ENCODE results near the gene PDCD5. TPM values are rescaled to one million over a fixed set of nuclear protein-coding genes. Genes with fewer than 3 reads are reported as not detected.

The PDCD5 gene
- total RNA-seq, 2 donors from 2014 or later = 71.8 to 80.9 TPM

GRCh38 chr19:32599258-32599657, 18.3 kb downstream of the PDCD5 start:
- peak in 1 of 2 donors; percentile 57 for ATAC-seq
- no peak for DNase-seq (ENCODE audit: low spot score)
- H3K27me3 Mint-ChIP-seq = no peaks in the 10 kb centered on the region
- H3K9me3 Mint-ChIP-seq = no peaks in the 10 kb centered on the region
- H3K4me3 Mint-ChIP-seq = no peak overlapping the region
- H3K27ac Mint-ChIP-seq = peak overlapping the region; percentile 14 to 61
- peaks cover 12% of the 10 kb centered on the region for H3K36me3 Mint-ChIP-seq
- peaks cover 5 to 6% of the 10 kb centered on the region in 2 donors for H3K4me1 Mint-ChIP-seq (ENCODE audit: low read depth in 2 of 2)

- Mint-ChIP-seq H3K27me3 (no peaks in the 10 kb centered on the region), H3K27ac (peak overlapping the region; percentile 14 to 61), H3K4me3 (peak overlapping the region; percentile 2), H3K4me1 (ENCODE audit: low read depth in 2 of 2) (peaks cover 5 to 6% of the 10 kb centered on the region in 2 donors), H3K9me3 (no peaks in the 10 kb centered on the region), H3K36me3 (peaks cover 12% of the 10 kb centered on the region)
- peak; percentile 70 for DNase-seq (ENCODE audit: low spot score)
- ATAC-seq = no peak
Measured at GRCh38 chr19:32599736-32600157, 18.8 kb downstream of the PDCD5 start.

DNA sequence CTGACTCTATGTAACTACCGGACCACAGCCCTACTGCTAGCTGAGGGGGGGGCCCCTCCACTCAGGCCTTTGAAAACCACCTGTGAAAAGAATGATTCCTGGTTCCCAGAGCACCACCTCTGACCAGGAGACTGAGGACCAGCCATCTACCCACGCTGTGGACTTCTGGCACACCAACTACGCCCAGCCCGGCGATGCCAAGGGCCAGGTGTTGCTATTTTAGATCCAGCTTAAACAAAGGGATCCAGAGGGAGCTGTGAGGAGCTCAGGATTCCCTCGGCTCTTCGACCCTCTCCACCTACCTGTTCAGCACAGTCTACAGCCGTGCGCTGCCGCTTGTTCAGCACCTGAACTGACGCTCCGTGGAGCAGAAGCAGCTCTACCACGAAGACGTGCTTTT, 23.0 kb downstream of the PDCD5 start:
- no peak overlapping the region for H3K4me3 Mint-ChIP-seq
- no peak for ATAC-seq
- no peak for DNase-seq (ENCODE audit: low spot score)
- peaks cover 5 to 6% of the 10 kb centered on the region in 2 donors for H3K4me1 Mint-ChIP-seq (ENCODE audit: low read depth in 2 of 2)
- no peak overlapping the region for H3K27ac Mint-ChIP-seq
- H3K36me3 Mint-ChIP-seq = peaks cover 7% of the 10 kb centered on the region
- no peaks in the 10 kb centered on the region for H3K27me3 Mint-ChIP-seq
- no peaks in the 10 kb centered on the region for H3K9me3 Mint-ChIP-seq

DNA sequence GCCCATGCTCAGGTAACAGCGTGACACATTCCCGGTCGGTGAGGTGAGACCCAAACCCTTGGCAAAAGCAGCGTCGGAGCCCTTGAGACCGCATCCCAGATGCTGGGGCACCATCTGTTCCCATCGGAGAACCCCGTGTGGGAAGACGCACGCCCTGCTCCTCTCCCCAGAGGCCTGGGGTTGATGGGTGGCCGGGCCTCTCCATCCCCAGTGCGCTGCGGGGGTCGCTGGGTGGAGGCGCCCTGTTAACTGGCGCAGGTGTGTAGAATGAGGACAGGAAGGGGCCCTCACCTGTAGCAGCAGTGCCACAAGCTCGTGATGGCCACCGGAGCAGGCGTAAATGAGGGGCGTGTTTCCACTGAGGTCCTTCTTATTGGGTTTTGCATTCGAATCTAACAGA, 24.6 kb downstream of the PDCD5 start:
- DNase-seq (ENCODE audit: low spot score) (no peak), ATAC-seq (no peak)
- H3K4me3 Mint-ChIP-seq = no peak overlapping the region
- H3K27me3 Mint-ChIP-seq = no peaks in the 10 kb centered on the region
- no peaks in the 10 kb centered on the region for H3K9me3 Mint-ChIP-seq
- peaks cover 5% of the 10 kb centered on the region for H3K36me3 Mint-ChIP-seq
- H3K4me1 Mint-ChIP-seq (ENCODE audit: low read depth in 2 of 2) = peaks cover 0 to 3% of the 10 kb centered on the region in 2 donors
- no peak overlapping the region for H3K27ac Mint-ChIP-seq

DNA sequence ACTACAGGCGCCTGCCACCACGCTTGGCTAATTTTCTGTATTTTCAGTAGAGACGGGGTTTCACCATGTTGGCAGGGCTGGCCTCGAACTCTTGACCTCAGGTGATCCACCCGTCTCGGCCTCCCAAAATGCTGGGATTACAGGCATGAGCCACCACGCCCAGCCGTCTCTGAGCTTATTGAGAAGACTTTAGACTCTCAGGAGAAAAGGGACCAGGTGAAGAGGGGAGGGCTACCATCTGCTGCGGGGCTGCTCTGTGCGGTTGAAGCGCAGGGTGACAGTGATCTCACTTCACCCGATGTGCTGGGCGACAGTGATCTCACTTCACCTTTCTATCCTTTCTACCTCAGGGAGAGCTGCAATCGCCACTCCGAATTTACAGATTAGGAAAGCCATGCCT, 25.3 kb downstream of the PDCD5 start:
- Mint-ChIP-seq H3K9me3 (no peaks in the 10 kb centered on the region), H3K27me3 (no peaks in the 10 kb centered on the region), H3K4me3 (no peak overlapping the region), H3K36me3 (peaks cover 5% of the 10 kb centered on the region), H3K4me1 (ENCODE audit: low read depth in 2 of 2) (peaks cover 0 to 3% of the 10 kb centered on the region in 2 donors), H3K27ac (no peak overlapping the region)
- DNase-seq (ENCODE audit: low spot score) (no peak), ATAC-seq (no peak)

- Mint-ChIP-seq H3K4me3 (no peak overlapping the region), H3K9me3 (no peaks in the 10 kb centered on the region), H3K36me3 (peaks cover 5% of the 10 kb centered on the region), H3K27ac (no peak overlapping the region), H3K4me1 (ENCODE audit: low read depth in 2 of 2) (peaks cover 0 to 3% of the 10 kb centered on the region in 2 donors), H3K27me3 (no peaks in the 10 kb centered on the region)
- DNase-seq (ENCODE audit: low spot score) (no peak), ATAC-seq (peak in 1 of 2 donors; percentile 9)
Measured at GRCh38 chr19:32607479-32607878, 26.5 kb downstream of the PDCD5 start.

- H3K27me3 Mint-ChIP-seq = no peaks in the 10 kb centered on the region
- no peak overlapping the region for H3K4me3 Mint-ChIP-seq
- no peak for ATAC-seq
- no peak for DNase-seq (ENCODE audit: low spot score)
- peaks cover 0 to 3% of the 10 kb centered on the region in 2 donors for H3K4me1 Mint-ChIP-seq (ENCODE audit: low read depth in 2 of 2)
- no peaks in the 10 kb centered on the region for H3K9me3 Mint-ChIP-seq
- peaks cover 14% of the 10 kb centered on the region for H3K36me3 Mint-ChIP-seq
- H3K27ac Mint-ChIP-seq = no peak overlapping the region
Measured at GRCh38 chr19:32611161-32611560, 30.2 kb downstream of the PDCD5 start.

DNA sequence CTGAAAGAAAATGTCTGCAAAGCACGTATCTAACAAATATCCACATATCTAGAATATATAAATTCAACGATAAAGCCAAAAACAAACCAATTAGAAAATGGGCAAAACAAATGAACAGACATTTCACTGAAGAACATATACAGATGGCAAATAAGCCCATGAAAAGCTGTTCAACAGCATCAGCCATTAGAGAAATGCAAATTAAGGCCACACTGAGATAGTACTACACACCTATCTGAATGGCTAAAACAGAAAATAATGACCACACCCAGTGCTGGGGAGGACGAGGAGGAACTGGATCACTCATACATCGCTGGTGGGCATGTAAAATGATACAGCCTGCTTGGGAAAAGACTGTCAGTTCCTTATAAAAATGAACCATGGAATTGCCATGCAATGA, 32.0 kb downstream of the PDCD5 start:
- H3K4me1 Mint-ChIP-seq (ENCODE audit: low read depth in 2 of 2) = peaks cover 0 to 3% of the 10 kb centered on the region in 2 donors
- H3K4me3 Mint-ChIP-seq = no peak overlapping the region
- no peaks in the 10 kb centered on the region for H3K9me3 Mint-ChIP-seq
- H3K27ac Mint-ChIP-seq = no peak overlapping the region
- no peaks in the 10 kb centered on the region for H3K27me3 Mint-ChIP-seq
- H3K36me3 Mint-ChIP-seq = peaks cover 14% of the 10 kb centered on the region
- no peak for DNase-seq (ENCODE audit: low spot score)
- ATAC-seq = no peak

- DNase-seq (ENCODE audit: low spot score) (no peak), ATAC-seq (no peak)
- H3K36me3 Mint-ChIP-seq = peaks cover 9% of the 10 kb centered on the region
- no peaks in the 10 kb centered on the region for H3K9me3 Mint-ChIP-seq
- H3K4me1 Mint-ChIP-seq (ENCODE audit: low read depth in 2 of 2) = no peaks in the 10 kb centered on the region
- H3K27ac Mint-ChIP-seq = no peak overlapping the region
- no peak overlapping the region for H3K4me3 Mint-ChIP-seq
- no peaks in the 10 kb centered on the region for H3K27me3 Mint-ChIP-seq
Measured at GRCh38 chr19:32614916-32615315, 33.9 kb downstream of the PDCD5 start.

DNA sequence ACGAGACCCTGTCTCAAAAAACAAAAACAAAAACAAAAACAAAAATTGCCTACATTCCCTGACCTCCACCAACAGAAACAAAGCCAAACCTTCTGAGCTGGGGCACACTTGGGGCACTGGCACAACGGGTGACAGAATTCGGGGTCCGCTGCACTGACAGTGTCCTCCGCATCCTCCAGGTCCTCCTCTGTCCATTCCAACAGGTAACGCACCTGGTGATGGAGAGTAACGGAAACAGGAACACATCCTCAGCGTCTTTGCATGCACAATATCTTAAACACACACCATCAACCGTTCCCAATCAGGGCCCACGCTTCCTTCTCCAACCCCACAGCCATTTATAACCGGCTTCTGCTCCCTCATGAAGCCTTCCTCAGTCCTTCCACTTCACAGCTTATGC, 34.6 kb downstream of the PDCD5 start:
- Mint-ChIP-seq H3K4me3 (no peak overlapping the region), H3K36me3 (peaks cover 9% of the 10 kb centered on the region), H3K27me3 (no peaks in the 10 kb centered on the region), H3K4me1 (ENCODE audit: low read depth in 2 of 2) (no peaks in the 10 kb centered on the region), H3K27ac (no peak overlapping the region), H3K9me3 (no peaks in the 10 kb centered on the region)
- no peak for DNase-seq (ENCODE audit: low spot score)
- ATAC-seq = no peak

- Mint-ChIP-seq H3K27me3 (no peaks in the 10 kb centered on the region), H3K9me3 (no peaks in the 10 kb centered on the region), H3K27ac (no peak overlapping the region), H3K4me1 (ENCODE audit: low read depth in 2 of 2) (peaks cover 0 to under 1% of the 10 kb centered on the region in 2 donors), H3K4me3 (no peak overlapping the region), H3K36me3 (peaks cover 17% of the 10 kb centered on the region)
- ATAC-seq (no peak), DNase-seq (ENCODE audit: low spot score) (no peak)
Measured at GRCh38 chr19:32619051-32619685, 38.2 kb downstream of the PDCD5 start.

DNA sequence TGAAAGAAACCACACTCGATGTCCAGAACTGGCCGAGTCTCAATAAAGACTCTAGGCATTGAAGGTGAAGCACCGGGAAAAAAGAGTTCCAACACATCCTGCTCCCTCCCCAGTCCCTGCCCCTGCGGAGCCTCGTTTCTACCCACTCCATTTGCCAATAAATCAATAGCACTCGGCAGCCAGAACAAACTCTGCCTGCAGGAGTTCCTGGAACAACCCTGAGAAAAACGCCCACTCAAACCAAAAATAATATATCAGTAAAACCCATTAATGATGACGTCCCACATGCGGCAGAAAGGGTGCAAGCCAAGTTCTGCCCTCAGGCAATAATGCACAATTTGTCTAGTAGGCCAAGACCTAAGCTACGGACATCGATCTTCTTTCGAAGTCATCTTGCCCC, 41.0 kb downstream of the PDCD5 start:
- Mint-ChIP-seq H3K4me3 (no peak overlapping the region), H3K4me1 (ENCODE audit: low read depth in 2 of 2) (peaks cover 0 to 6% of the 10 kb centered on the region in 2 donors), H3K27ac (no peak overlapping the region), H3K36me3 (peaks cover 19% of the 10 kb centered on the region), H3K9me3 (no peaks in the 10 kb centered on the region), H3K27me3 (no peaks in the 10 kb centered on the region)
- ATAC-seq (no peak), DNase-seq (ENCODE audit: low spot score) (no peak)

GRCh38 chr19:32624410-32624809, 43.4 kb downstream of the PDCD5 start:
- Mint-ChIP-seq H3K4me1 (ENCODE audit: low read depth in 2 of 2) (peaks cover 0 to 6% of the 10 kb centered on the region in 2 donors), H3K9me3 (no peaks in the 10 kb centered on the region), H3K27me3 (no peaks in the 10 kb centered on the region), H3K36me3 (peaks cover 19% of the 10 kb centered on the region), H3K27ac (no peak overlapping the region), H3K4me3 (no peak overlapping the region)
- ATAC-seq (no peak), DNase-seq (ENCODE audit: low spot score) (no peak)

DNA sequence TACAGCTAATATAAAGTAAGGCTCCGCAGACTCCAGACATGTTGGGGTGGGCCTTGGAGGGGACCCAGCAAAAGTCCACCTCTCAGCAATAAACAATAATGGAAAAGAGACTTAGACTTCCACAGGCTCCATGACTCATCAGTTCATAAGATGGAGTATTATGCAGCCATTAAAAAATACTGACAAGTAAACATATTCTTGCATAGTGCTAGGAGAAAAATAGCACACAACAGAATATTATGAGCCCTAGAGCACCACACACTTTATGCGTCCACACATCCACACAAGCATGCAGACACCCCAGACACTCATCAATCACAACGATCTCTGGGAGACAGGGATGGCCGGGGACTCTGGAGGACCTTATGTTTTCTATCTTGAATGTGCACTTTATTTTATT, 46.0 kb downstream of the PDCD5 start:
- ATAC-seq = no peak
- Mint-ChIP-seq H3K4me3 (no peak overlapping the region), H3K27me3 (no peaks in the 10 kb centered on the region), H3K9me3 (no peaks in the 10 kb centered on the region), H3K4me1 (ENCODE audit: low read depth in 2 of 2) (peaks cover 0 to 6% of the 10 kb centered on the region in 2 donors), H3K36me3 (peaks cover 12% of the 10 kb centered on the region), H3K27ac (no peak overlapping the region)
- DNase-seq (ENCODE audit: low spot score) = no peak

- Mint-ChIP-seq H3K4me1 (ENCODE audit: low read depth in 2 of 2) (peaks cover 0 to 6% of the 10 kb centered on the region in 2 donors), H3K36me3 (peaks cover 5% of the 10 kb centered on the region), H3K4me3 (no peak overlapping the region), H3K9me3 (no peaks in the 10 kb centered on the region), H3K27me3 (no peaks in the 10 kb centered on the region), H3K27ac (no peak overlapping the region)
- DNase-seq (ENCODE audit: low spot score) (no peak), ATAC-seq (no peak)
Measured at GRCh38 chr19:32627714-32628270, 46.8 kb downstream of the PDCD5 start.

All from natural killer cell treated with Interleukin-12 subunit alpha and Interleukin-12 subunit beta and Interleukin-15 and Interleukin-18, amount 100 ng/mL, for 72 hours (primary cell).